Left colon (tissue), 2 donors: ENCODE data around the gene ANXA4. TPM values are rescaled to one million over a fixed set of nuclear protein-coding genes. Genes with fewer than 3 reads are reported as not detected.
A peak's percentile ranks its signal among the peaks of the same experiment; 100 is the strongest.
"Not testable (repeated sequence)": the region's sequence is repeated elsewhere in the genome, so short reads cannot be mapped to it uniquely, and the experiment has no call there.

ENCODE experiments used
- ATAC-seq: fragments of 200-7000 bp; cut with Tn5 transposase; one replicate; pipeline ENCODE4 v1.9.1; 2020; ENCODE audit warnings: mild to moderate bottlenecking, moderate library complexity
- DNase-seq, 2 donors: peaks; one replicate each; pipeline ENCODE4 v3.0.0-alpha.2; 2020
- intact Hi-C, 2 donors: fragments of 100-400 bp; cut with DNase I in 1 of 2; cut with micrococcal nuclease in 1 of 2; formaldehyde crosslinking; loops; one replicate each; pipeline versions ENCODE4 v1.11.2 to v1.14.0; 2022; cut with DNase I, micrococcal nuclease
- total RNA-seq, 2 donors: library from RNA; stranded (reverse); fragmentation: NEBNext Ultra II Directional; extraction: Animal tissue kit (Norgen Biotek cat#: 25700); gene quantifications; one replicate each; pipeline ENCODE4 v1.2.1, GENCODE V29; 2021
- donor health status: DM: no; HTN: no; CAD: no.
- donor health status: DM: yes; HTN: yes; CAD: no.

Gene ANXA4
- total RNA-seq, 2 donors from 2014 or later = 271 to 289 TPM

GRCh38 chr2:69741229-69741574 lies 732 bp upstream of the ANXA4 start:
- intact Hi-C loops = loop anchor here in 1 of 2 donors (5.0 kb wide), 1 partner anchor 56 kb away; no protein-coding TSS in a partner anchor
- peak; percentile 53 for ATAC-seq

DNA sequence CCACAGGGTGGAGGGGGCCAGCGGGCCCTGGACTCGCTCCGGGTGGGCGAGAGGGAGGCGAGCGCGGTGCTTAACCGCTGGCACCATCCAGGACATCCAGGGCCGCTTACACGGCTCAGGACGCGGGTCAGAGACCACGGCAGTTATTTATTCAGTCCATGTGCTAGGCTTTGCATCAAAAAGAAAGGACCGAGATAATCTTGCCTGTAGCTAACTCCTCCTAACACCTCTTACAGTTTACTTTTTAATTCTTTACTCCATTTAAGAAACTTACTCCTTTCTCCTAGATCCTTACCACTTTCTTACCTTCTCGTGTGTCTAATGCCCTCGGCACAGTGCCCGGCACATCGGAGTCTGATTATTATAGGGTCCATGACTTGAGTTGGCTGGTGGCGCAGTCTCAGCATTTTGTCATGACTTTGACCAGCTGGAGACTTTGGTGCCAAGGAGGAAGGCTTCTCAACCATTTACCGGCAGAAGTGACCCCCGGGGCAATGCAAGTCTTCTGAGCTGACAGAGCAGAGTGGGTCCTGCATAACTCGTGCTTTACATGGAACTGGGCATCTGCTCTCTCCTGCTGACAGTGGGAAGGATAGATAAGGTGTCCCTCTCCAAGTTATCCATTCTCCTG lies 503 bp downstream of the ANXA4 start:
- ATAC-seq = peak; percentile 12
- peak in 1 of 2 donors; percentile 40 for DNase-seq
- intact Hi-C loops = loop anchor here in 1 of 2 donors (5.0 kb wide), 1 partner anchor 55 kb away; no protein-coding TSS in a partner anchor

More at GRCh38 chr2:69741229-69741574, 732 bp upstream of the ANXA4 start:
- peak; percentile 70 to 76 for DNase-seq

- DNase-seq (peak in 1 of 2 donors; percentile 34), ATAC-seq (no peak)
- intact Hi-C loops = loop anchor here in 1 of 2 donors (5.0 kb wide), 1 partner anchor 53 kb away; no protein-coding TSS in a partner anchor
Measured at GRCh38 chr2:69743847-69744264, 1.9 kb downstream of the ANXA4 start.

GRCh38 chr2:69744456-69744855 lies 2.5 kb downstream of the ANXA4 start:
- no peak for ATAC-seq
- intact Hi-C loops = loop anchor here in 1 of 2 donors (5.0 kb wide), 1 partner anchor 53 kb away; no protein-coding TSS in a partner anchor
- no peak for DNase-seq

- ATAC-seq (no peak), DNase-seq (no peak)
- intact Hi-C loops = no loop called here
Measured at GRCh38 chr2:69745035-69745434, 3.1 kb downstream of the ANXA4 start.

DNA sequence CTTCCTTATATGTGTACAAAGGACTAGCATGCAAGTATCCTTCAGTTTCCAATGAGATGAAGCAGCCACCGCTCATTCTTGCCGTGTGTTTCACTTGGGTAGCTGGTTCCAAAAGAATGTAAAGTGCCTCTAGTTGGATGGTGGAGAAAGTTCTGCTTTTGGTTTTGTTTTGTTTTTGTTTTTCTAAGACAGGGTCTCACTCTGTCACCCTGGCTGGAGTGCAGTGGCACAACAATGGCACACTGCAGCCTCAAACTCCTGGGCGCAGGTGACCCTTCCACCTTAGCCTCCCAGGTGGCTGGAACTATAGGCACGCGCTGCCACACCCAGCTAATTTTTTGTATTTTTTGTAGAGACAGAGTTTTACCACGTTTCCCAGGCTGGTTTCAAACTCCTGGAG lies 8.3 kb downstream of the ANXA4 start:
- DNase-seq = no peak
- intact Hi-C loops = no loop called here
- ATAC-seq = no peak

DNA sequence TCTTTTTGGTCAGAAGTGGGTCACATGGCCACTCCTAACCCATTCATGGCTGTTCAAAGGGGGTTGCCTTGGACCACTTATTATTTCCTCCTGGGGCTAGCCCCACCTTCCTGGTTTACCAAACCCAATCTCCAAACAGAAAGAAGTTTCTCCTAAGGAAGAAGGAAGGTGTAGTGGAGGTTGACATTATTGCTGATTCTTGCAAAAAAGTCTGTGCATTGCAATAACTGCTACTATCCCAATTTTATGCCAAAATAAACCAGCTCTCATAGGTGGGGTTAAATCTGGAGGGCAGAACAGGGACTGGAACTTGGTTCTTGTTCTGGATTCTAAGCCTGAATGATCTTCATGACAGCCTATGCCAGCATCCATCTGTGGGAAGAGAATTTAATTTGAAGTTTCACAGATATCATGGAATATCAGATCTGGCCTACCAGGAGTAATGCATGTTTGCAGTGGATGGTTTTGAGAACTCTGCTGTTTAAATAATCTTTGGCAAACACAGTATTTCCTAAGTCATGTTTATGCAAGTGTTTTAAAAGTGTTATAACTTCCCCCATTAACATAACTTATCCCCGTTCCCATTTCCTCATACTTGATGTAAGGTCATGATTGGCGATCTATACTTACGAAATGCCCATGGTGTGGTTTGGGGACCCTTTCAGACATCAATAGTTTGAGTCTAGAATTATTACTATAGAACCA lies 11.9 kb downstream of the ANXA4 start:
- intact Hi-C loops = no loop called here
- no peak for DNase-seq
- ATAC-seq = no peak

DNA sequence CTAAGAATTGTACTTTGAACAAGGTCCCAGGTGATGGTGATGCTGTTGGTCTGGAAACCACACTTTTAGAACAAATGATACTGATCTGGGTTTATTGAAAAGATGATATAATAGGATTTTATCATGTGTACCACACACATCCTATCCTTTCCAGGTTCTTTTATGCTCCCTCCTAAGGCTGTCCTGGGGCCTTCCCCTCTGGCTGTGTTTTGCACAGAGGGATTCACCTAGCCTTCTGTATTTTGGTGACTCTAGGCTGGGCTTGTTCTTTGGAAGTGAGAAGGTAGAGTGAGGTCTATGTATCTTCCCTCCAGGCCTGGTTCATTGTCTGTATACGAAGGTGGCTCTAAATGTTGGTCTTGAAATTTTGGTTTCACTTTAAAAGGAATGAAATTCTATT lies 12.7 kb downstream of the ANXA4 start:
- DNase-seq (no peak), ATAC-seq (peak; percentile 7)

GRCh38 chr2:69755862-69756467 lies 14.0 kb downstream of the ANXA4 start:
- DNase-seq = peak in 1 of 2 donors; percentile 49
- ATAC-seq = peak; percentile 89
- intact Hi-C loops = no loop called here

More for the DNA sequence above, 12.7 kb downstream of the ANXA4 start:
- intact Hi-C loops = no loop called here

- intact Hi-C loops = no loop called here
- DNase-seq (no peak), ATAC-seq (no peak)
Measured at GRCh38 chr2:69762025-69762424, 20.1 kb downstream of the ANXA4 start.

GRCh38 chr2:69762513-69763494 lies 20.9 kb downstream of the ANXA4 start:
- intact Hi-C loops = no loop called here
- DNase-seq = no peak
- ATAC-seq = no peak

GRCh38 chr2:69763831-69764230 lies 21.9 kb downstream of the ANXA4 start:
- intact Hi-C loops, ATAC-seq, DNase-seq: not testable (repeated sequence)

DNA sequence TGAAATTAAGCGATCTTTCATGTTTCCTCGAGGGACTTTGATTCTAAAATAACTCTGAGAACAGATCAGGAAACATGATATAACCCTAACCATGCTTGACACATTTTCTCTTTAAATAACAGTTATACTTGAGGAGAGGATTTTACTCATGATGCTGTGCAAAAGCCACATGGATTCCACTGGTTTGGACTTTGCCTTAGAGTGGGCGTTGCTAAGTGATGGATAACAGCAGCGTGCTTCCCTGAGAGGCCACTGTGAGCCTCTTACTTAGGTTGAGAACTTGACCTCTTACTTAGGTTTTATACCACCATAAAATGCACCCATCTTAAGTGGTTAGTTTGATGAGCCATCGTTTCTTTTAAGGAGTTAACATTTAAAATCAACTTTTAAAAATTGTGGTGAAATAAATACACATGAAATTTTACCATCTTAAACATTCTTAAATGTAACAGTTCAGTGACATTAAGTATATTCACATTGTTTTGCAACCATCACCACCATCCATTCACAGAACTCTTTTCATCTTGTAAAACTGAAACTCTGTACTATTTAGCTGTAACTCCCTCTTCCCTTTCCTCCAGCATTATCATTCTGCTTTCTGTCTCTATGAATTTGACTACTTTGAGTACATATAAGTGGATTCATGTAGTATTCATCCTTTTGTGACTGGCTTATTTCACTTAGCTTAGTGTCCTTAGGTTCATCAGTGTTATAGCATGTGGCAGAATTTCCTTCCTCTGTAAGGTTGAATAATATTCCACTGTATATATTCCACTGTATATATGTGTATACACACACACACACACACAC lies 22.6 kb downstream of the ANXA4 start:
- intact Hi-C loops = no loop called here
- peak; percentile 93 for ATAC-seq
- DNase-seq = peak in 1 of 2 donors; percentile 63

GRCh38 chr2:69765096-69765380 lies 23.1 kb downstream of the ANXA4 start:
- intact Hi-C loops = no loop called here
- DNase-seq = no peak
- peak; percentile 21 for ATAC-seq

GRCh38 chr2:69766014-69766413 lies 24.1 kb downstream of the ANXA4 start:
- ATAC-seq (no peak), DNase-seq (no peak)
- intact Hi-C loops = no loop called here

- ATAC-seq (no peak), DNase-seq (no peak)
- intact Hi-C loops = no loop called here
Measured at GRCh38 chr2:69767034-69767433, 25.1 kb downstream of the ANXA4 start.

DNA sequence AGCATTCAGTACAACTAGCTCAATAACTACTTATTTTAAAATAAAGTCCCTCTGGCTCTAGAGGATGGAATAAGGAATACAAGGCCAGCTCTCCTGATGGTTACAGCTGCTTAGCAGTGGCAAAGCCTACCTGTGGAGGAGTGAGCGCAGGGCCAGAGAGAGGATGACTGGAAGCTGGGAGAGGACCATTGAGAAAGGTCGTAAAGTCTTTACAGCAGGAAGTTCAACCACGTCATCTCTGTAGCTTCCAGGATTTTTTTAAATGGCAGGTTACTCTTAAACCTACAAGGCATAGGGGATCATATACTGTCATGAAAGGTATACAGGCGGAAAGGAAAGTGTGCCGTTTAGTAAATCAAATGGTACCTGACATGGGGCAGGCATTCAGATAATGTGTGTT lies 26.3 kb downstream of the ANXA4 start:
- intact Hi-C loops = no loop called here
- DNase-seq = no peak
- ATAC-seq = peak; percentile 13

DNA sequence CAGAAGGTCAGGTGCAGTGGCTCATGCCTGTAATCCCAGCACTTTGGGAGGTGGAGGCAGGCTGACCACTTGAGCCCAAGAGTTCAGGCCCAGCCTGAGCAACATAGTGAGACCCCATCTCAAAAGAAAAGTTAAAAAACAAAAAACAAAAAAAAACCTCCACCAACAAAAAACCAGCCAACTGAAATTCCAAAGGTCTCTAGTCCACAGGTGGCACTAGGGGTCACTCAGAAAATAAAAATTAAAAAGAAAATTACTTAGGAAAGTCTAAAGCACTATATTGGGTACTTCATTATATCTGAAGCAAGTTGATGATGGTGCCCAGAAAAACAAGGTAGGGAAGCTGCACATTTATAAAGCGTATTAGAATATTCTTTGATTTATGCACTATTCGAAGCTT lies 26.9 kb downstream of the ANXA4 start:
- no peak for DNase-seq
- no peak for ATAC-seq
- intact Hi-C loops = no loop called here
